ENCODE measurements around the gene E4F1.
"Not testable (repeated sequence)": the region's sequence is repeated elsewhere in the genome, so short reads cannot be mapped to it uniquely, and the experiment has no call there.

E4F1 gene

DNA sequence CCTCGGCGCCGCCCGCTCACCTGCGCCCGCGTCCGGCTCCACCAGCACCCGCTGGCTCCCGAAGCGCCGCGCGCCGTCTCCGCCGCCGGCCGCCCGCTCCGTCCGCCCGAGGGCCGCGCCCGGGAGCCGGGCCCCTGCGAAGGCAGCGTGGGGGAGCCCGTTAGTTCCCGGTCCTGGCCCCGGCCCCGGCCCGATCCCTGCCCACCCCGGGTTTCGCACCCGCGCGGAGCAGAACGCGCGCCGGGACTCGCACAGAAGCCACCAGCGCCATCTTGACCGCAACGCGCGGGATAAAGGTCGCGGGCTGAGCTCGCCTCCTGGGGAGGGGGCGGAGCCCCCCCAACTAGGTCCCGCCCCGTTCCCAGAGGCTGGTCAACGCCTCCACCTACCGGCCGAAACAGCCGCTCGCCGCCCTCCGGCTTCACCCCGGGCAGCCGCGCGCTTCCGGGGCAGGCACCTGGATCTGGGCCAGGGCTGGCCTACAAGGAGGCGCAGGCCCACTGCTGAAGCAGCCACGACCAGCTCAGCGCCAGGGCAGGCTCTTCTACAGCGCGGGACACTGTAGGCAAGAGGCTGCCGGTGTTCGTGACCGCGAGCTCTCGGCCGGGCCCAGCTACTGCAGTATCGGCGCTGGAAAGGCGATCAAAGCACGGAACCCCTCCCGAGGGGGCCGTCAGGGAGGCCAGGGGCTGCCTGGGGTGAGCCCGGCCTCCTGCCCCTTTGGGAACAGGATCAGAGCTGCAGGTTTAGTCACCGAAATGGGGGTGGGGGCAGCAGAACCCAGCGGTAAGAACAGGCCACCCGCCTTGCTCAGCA is 28.1 kb downstream of the E4F1 start, which contains the start of gene ECI1:
Gene ECI1 (minus strand): TSS at position 292 of the 816 bp plus-strand sequence. CDS start 21 bp downstream, at position 271.
- DNase-seq = peak; percentile 98

DNA sequence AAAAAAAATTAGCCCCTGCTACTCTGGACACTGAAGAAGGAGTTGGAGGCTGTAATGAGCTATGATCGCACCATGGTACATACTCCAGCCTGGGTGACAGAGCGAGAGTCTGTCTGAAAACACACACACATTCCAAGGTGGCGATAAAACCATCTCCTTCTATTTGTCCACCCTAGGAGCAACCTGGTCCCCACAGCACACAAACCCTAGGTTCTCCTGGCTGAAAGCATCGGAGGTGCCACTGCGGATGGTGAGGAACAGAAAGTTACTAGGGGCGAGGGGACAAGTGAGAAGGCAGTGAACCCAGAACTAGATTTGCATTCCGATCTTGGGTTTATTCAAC is 29.4 kb downstream of the E4F1 start:
- DNase-seq = no peak

- DNase-seq = no peak
These were observed 29.9 kb downstream of the E4F1 start for GRCh38 chr16:2253293-2253692.

- no peak for DNase-seq
These were observed 33.2 kb downstream of the E4F1 start for GRCh38 chr16:2256531-2257140.

GRCh38 chr16:2257726-2258125 is 34.3 kb downstream of the E4F1 start:
- no peak for DNase-seq

- DNase-seq = not testable (repeated sequence)
These were observed 35.1 kb downstream of the E4F1 start for GRCh38 chr16:2258530-2258929.

GRCh38 chr16:2260250-2260649 is 36.9 kb downstream of the E4F1 start:
- no peak for DNase-seq

DNA sequence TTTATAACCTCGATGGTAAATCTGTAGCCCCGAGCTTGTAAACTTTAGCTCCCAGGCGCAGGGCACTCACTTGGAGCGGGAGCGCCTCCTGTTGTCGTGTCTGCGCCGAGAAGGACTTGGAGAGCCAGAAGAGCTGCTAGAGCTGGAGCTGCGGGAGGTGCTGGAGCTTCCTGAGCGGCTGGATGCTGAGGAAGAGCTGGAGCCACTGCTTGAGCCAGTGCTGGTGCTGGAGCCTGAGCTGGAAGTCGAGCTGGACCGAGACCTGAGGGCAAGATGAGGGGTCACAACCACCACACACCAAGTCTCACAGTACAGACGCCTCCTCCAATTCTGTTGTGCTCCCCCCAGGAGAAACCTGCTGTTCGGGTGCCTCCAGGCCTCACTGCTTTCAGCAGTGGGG is 39.6 kb downstream of the E4F1 start:
- not testable (repeated sequence) for DNase-seq

DNA sequence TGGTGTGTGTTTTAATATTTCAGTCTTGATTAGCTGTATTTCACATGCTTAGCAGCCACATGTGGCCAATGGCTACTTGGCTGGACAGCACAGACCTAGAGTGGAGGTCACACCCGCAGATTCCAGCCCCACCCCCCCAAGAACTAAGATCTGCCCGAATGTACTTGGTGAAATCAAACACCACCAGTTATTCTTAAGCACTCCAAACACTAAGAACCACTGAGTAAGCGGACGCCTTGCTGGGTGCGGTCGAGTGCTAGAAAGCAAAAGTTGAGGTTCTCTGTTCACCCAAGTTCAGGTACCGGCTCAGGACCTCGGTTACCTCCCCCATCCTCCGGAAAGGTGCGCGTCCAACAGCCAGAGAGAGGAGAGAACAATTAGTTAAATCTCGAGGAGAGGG is 43.5 kb downstream of the E4F1 start:
- not testable (repeated sequence) for DNase-seq

DNA sequence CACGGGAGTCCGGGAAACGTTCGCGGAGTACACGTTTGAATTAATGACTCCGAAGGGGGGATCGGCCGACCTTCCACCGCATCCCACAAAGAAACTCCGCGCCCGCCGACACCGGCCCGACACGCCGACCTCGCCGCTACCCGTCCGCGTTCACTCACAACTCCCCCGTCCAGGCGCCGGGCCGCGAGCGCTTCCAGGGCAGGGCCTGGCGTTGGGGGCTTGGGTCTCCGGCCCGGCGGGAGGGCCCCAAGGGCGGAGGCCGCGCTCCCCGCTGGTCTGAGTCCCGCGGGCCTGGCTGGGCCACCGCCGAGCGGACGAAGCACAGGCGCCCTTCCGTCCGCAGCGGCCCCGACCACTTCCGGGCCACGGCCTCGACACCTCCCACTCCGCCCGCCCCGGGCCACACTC is 44.1 kb downstream of the E4F1 start:
- not testable (repeated sequence) for DNase-seq

DNA sequence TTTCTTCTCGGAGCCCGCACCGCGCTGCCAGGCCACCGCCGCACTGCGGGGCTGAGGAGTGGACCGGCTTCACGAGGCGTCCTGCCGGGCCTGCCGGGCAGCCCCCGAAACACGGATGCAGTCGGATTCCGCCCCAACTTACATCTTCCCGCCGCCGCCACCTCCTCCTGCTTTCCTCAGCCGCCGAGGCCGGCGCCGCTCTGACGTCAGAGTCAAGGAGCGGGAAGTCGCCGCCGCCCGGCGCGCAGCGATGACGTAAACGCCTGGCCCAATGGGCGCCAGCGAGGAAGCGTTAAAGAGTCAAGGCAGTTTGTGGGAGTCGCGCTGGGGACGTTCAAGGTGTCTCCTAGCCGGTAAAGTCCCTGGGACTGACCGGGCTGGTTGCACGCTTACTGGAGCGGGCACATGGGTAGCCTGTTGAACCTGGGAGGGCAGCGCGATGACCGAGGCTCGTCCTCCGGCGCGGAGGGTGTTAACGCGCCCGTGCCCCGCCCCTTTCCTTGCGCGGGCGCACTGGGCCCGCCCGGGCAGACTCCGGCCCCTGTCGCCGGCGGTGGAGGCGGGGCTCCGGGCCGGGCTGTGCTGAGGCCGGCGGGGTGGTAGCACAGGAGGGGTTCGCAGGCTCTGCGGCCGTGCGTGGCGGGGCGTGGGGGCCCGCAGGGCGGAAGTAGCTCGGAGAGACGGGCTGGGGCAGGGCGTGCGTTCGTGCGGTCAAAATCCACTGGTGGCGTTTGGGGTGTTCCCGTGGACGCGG is 44.7 kb downstream of the E4F1 start, which contains the start of gene RNPS1:
Gene RNPS1 (minus strand): TSS at position 214 of the 754 bp plus-strand sequence. CDS start 3,483 bp downstream, outside the sequence.
- peak; percentile 97 for DNase-seq

DNA sequence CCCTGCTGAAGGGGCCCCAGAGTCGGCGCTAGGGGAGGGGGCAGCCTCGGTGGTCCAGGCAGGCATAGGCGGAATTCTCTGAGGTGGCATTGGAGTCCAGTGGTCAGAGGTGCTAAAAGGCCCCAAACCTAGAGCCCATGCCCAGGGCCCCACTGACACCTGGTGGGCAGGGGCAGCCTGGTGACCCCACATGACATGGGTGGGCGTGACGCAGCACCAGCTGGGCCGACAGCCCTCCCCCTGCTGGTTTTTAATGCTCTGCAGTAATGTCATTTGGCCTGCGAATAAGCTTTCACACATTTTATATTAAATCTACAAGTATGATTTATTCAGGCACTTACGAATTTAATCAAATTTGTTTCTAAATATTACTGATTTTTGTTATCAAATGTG is 46.7 kb downstream of the E4F1 start:
- no peak for DNase-seq

DNA sequence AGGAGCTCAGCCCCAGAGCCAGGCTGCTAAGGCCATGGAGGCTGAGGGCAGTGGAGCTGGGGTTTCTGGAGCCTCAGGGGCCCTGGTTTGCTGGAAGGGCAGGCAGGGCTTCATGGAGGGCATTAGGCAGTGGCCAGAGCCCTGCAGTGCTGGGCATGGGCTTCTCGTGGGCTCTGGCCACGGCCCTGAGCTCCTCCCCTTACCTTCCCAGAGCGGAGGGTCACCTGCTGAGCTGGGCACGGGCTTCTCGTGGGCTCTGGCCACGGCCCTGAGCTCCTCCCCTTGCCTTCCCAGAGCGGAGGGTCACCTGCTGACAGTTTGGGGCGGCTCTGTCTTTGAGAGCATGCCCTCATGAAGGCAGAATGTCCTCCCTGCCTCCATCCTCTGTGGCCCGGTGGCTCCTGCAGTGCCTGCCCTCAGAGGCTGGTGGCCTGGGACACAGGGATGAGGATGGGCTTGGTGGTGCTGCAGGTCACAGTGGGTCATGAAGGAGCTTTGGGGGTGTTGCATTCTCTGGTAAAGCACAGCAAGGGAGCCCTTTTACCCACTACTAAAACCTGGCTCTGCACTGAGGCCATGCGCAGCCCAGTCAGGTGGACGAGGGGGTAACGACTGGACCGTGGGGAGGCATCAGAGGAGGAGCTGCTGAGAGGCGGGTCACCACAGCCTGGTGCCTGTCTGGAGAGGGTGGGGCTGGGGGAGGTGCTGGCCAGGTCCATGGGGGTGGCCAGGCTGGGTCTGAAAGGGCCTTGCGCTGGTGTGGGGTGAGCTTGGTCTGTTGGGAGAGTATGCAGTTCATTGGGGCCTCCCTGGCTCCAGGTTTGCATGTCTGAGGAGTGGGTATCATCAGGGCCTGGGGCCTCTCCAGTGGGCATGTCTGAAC is 47.4 kb downstream of the E4F1 start:
- no peak for DNase-seq

DNA sequence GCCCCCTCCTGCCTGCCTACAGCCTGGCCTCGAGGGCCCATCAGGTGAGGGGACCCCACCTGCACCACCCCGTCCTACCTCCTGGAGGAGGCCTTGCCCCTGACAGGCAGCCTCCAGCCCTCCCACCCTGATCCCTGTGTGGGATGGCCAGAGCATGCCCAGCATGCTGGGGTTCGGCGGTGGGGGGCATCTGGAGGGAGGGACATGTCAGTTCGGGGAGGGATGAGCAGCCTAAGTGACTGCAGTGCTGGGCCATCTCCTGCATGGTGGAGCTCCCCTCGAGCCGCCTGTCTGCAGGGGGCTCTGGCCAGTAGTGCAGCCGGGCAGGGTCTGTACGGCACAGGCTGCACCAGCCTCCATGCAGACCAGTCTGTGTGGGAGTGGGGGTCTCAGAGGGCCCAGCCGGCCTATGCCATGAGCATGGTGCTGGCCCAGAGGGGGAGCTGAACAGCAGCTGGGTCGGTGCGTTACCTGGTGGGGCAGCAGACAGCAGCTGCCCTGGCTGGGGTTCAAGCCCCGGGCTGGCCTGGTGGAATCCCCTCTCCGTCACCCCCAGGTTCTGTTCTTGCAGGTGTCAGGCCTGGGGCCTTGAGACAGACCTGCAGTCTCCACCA is 48.6 kb downstream of the E4F1 start:
- DNase-seq = no peak

DNA sequence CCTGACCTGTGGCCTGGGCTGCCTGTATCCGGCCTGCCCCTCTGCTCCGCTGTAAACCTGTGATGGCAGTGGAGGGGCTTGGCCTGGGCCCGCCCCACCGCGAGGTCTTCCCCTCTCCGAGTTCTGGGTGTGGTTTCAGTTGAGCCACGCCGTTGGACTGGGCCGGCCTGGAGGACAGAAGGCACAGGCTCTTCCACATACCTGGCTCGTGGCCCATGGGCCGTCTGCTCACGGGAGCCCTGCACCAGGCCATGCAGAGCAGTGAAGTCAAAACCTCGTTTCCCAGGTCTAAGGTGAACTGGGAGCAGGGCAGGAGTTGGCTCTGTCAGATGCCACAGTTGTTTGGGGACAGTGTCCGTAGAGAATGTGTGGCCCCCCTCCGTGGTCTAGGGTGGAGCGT is 50.1 kb downstream of the E4F1 start:
- no peak for DNase-seq

DNA sequence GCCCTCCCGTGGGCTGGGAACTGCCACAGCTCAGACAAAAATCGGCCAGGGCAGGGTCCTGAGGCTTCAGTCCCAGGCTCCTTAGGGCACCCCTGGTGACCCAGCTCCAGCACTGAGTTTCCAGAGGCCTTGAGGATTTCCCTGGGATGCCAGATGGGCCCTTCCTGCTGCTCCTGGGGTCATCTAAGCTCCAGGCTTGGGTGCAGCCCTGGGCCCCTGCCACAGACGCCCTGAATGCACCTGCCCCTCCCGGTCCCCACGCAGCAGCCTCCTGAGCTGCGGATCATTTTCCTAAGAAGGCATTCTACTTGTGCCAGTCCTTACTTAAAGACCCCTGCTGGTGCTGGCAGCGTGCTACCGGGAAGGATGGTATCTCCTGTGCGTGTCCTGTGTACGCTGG is 50.5 kb downstream of the E4F1 start:
- DNase-seq = no peak

DNA sequence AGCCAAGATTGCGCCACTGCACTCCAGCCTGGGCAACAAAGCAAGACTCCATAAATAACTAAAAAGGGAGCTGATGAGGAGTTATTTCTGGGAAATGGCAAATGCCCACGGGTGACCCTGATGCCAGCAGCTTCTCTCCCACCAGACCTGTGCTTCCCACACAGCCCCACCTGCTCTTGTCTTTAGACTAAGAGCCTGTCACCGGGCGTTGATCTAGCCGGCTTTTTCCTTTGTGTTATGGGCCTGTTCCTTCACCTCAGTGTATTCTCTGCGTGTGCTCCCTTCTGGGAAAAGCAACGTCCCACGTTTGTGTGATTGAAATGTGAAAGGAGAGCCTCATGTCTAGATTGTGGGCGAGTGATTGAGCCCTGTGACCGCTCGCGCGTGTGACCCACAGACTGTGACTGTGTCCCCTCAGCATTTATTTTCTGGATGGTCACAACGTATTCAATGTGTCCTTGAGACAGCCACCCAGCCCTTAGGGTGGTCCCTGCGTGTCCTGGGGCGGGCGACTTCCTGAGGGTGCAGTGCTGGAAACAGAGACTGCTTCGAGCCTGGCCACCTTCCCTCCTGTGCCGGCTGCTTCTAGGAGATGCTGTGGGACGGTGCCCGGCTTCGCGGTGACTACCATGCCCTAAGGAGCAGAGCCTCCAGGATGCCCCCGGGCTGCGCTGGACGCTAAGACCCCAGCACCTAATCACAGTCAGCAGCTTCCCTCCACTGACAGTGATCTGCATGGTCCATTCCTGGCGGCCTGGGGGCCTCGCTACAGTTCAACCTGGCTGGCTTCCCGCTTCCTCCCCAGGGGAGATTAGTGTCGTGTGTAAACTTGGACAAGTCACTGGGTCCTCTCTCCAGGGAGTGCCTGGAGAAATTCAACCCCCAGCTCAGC is 52.3 kb downstream of the E4F1 start:
- DNase-seq = no peak

GRCh38 chr16:2276368-2277195 is 53.2 kb downstream of the E4F1 start:
- DNase-seq = no peak

DNA sequence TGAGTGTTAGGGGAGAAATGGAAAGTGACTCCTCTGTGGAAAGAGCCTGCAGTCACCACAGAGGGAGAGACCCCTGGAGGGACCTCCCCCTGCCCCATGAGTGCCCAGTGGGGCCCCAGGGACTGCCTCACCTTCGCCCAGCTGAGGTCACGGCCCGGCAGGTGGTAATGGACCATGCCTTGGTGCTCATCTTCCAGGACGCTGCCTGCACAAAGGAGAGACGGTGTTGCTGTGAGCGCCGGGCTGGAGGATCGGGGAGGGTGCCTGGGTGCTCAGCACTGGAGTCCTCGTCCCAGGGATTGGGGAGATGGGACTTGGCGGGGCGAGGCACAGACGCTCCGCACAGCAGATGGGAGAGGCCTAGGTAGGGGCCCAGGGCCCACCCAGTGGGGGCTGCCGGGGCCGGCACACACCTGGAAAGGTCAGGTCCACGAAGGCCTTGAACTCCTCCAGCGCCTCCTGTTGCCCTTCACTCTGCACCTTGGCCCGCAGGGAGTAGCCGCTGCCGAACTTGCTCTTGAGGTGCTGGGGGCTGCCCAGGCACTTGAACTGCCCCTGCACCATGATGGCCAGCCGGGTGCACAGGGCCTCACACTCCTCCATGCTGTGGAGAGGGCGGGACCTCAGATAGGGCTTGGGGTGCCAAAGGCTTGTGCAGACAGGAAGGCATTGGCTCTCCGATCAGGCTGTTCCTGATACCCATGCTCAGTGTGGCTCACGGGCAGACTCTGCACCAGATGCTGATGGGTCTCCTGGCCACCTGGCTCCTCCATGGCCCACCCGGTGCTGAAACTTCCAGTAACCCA is 54.3 kb downstream of the E4F1 start:
- DNase-seq = no peak
